NCI-H1048 (cell line): Measurements from ENCODE around the gene DNAJC15.
"Not testable (repeated sequence)": the region's sequence is repeated elsewhere in the genome, so short reads cannot be mapped to it uniquely, and the experiment has no call there.

Source experiments
- DNase-seq: peaks from one replicate; lab custom pipeline; 2025; lab: John Stamatoyannopoulos, UW

DNAJC15 gene

GRCh38 chr13:43023289-43023963, at the start of gene DNAJC15:
TSS of gene DNAJC15 (plus strand) at chr13:43023586. CDS start at chr13:43023627, 41 bp downstream.
- DNase-seq, result peak; percentile 9

- no peak for DNase-seq
These were observed 47.3 kb upstream of the DNAJC15 start for GRCh38 chr13:42976066-42976465.

GRCh38 chr13:42977219-42977659, 46.1 kb upstream of the DNAJC15 start:
- no peak for DNase-seq

- DNase-seq, result no peak
These were observed 42.1 kb upstream of the DNAJC15 start for GRCh38 chr13:42981317-42981716.

GRCh38 chr13:42981853-42982252, 41.5 kb upstream of the DNAJC15 start:
- DNase-seq, result no peak

- no peak for DNase-seq
These were observed 39.4 kb upstream of the DNAJC15 start for GRCh38 chr13:42984026-42984425.

- DNase-seq, result no peak
These were observed 38.7 kb upstream of the DNAJC15 start for GRCh38 chr13:42984691-42985090.

- no peak for DNase-seq
These were observed 37.8 kb upstream of the DNAJC15 start for GRCh38 chr13:42985312-42986175.

- no peak for DNase-seq
These were observed 37.2 kb upstream of the DNAJC15 start for GRCh38 chr13:42986176-42986574.

GRCh38 chr13:42990291-42991232, 32.8 kb upstream of the DNAJC15 start:
- no peak for DNase-seq

- DNase-seq, result not testable (repeated sequence)
These were observed 32.0 kb upstream of the DNAJC15 start for GRCh38 chr13:42991233-42991897.

- DNase-seq, result no peak
These were observed 31.3 kb upstream of the DNAJC15 start, which contains the start of gene EPSTI1 for GRCh38 chr13:42991898-42992763. TSS of gene EPSTI1 (minus strand) at chr13:42992241. CDS start at chr13:42992165, 76 bp downstream.

GRCh38 chr13:42992764-42993122, 30.6 kb upstream of the DNAJC15 start:
- no peak for DNase-seq

- DNase-seq, result no peak
These were observed 28.5 kb upstream of the DNAJC15 start for GRCh38 chr13:42994878-42995277.

- DNase-seq, result no peak
These were observed 26.8 kb upstream of the DNAJC15 start for GRCh38 chr13:42996584-42996983.

- no peak for DNase-seq
These were observed 26.0 kb upstream of the DNAJC15 start for GRCh38 chr13:42997381-42997780.

- DNase-seq, result no peak
These were observed 23.9 kb upstream of the DNAJC15 start for GRCh38 chr13:42999491-42999890.

- DNase-seq, result no peak
These were observed 22.7 kb upstream of the DNAJC15 start for GRCh38 chr13:43000676-43001075.

GRCh38 chr13:43002021-43002420, 21.4 kb upstream of the DNAJC15 start:
- DNase-seq, result no peak

- no peak for DNase-seq
These were observed 20.4 kb upstream of the DNAJC15 start for GRCh38 chr13:43003010-43003409.
